ENCODE results near the gene AGFG2. TPM values are rescaled to one million over a fixed set of nuclear protein-coding genes. Genes with fewer than 3 reads are reported as not detected.
A peak's percentile ranks its signal among the peaks of the same experiment; 100 is the strongest.
"Not testable (repeated sequence)": the region's sequence is repeated elsewhere in the genome, so short reads cannot be mapped to it uniquely, and the experiment has no call there.

The AGFG2 gene
- total and polyA plus RNA-seq, 2 donors: 7.4 to 15.4 TPM

GRCh38 chr7:100516135-100516812 is 22.7 kb upstream of the AGFG2 start:
- Histone ChIP-seq H3K9me3 (ENCODE audit: control insufficient read depth in 2 of 2, insufficient read depth in 1 of 2, low read length in 1 of 2) (no peaks in the 10 kb centered on the region), H3K4me1 (ENCODE audit: control insufficient read depth in 2 of 2, insufficient read depth in 2 of 2, low read length in 2 of 2) (peaks cover 0 to 13% of the 10 kb centered on the region in 2 donors), H3K27me3 (ENCODE audit: control insufficient read depth in 2 of 2, insufficient read depth in 1 of 2, low read length in 1 of 2) (no peaks in the 10 kb centered on the region), H3K27ac (ENCODE audit: low read depth in 1 of 2, low read length in 1 of 2) (no peak overlapping the region), H3K4me3 (ENCODE audit: low read length in 2 of 2) (no peak overlapping the region), H3K36me3 (ENCODE audit: control insufficient read depth in 2 of 2, insufficient read depth in 2 of 2, low read length in 1 of 2) (no peaks in the 10 kb centered on the region)
- WGBS: 30% methylated on average over 4 of the region's 4 CpGs
- peak in 2 of 9 donors; percentile 30 to 62 for DNase-seq (ENCODE audit: low read depth in 6 of 9, low spot score in 9 of 9)

- no peak for DNase-seq (ENCODE audit: low read depth in 6 of 9, low spot score in 9 of 9)
- peaks cover 0 to 13% of the 10 kb centered on the region in 2 donors for H3K4me1 ChIP-seq (ENCODE audit: control insufficient read depth in 2 of 2, insufficient read depth in 2 of 2, low read length in 2 of 2)
- H3K9me3 ChIP-seq (ENCODE audit: control insufficient read depth in 2 of 2, insufficient read depth in 1 of 2, low read length in 1 of 2): no peaks in the 10 kb centered on the region
- no peak overlapping the region for H3K27ac ChIP-seq (ENCODE audit: low read depth in 1 of 2, low read length in 1 of 2)
- no peaks in the 10 kb centered on the region for H3K36me3 ChIP-seq (ENCODE audit: control insufficient read depth in 2 of 2, insufficient read depth in 2 of 2, low read length in 1 of 2)
- 97% methylated on average over 2 of the region's 2 CpGs for WGBS
- no peaks in the 10 kb centered on the region for H3K27me3 ChIP-seq (ENCODE audit: control insufficient read depth in 2 of 2, insufficient read depth in 1 of 2, low read length in 1 of 2)
- no peak overlapping the region for H3K4me3 ChIP-seq (ENCODE audit: low read length in 2 of 2)
Measured at GRCh38 chr7:100517305-100517704, 21.7 kb upstream of the AGFG2 start.

- no peak for DNase-seq (ENCODE audit: low read depth in 6 of 9, low spot score in 9 of 9)
- no peak overlapping the region for H3K27ac ChIP-seq (ENCODE audit: low read depth in 1 of 2, low read length in 1 of 2)
- H3K4me3 ChIP-seq (ENCODE audit: low read length in 2 of 2): no peak overlapping the region
- H3K4me1 ChIP-seq (ENCODE audit: control insufficient read depth in 2 of 2, insufficient read depth in 2 of 2, low read length in 2 of 2): peaks cover 0 to 13% of the 10 kb centered on the region in 2 donors
- no peaks in the 10 kb centered on the region for H3K36me3 ChIP-seq (ENCODE audit: control insufficient read depth in 2 of 2, insufficient read depth in 2 of 2, low read length in 1 of 2)
- H3K9me3 ChIP-seq (ENCODE audit: control insufficient read depth in 2 of 2, insufficient read depth in 1 of 2, low read length in 1 of 2): no peaks in the 10 kb centered on the region
- 95% methylated on average over 6 of the region's 6 CpGs for WGBS
- H3K27me3 ChIP-seq (ENCODE audit: control insufficient read depth in 2 of 2, insufficient read depth in 1 of 2, low read length in 1 of 2): no peaks in the 10 kb centered on the region
Measured at GRCh38 chr7:100519580-100519979, 19.4 kb upstream of the AGFG2 start.

GRCh38 chr7:100520138-100520537 is 18.9 kb upstream of the AGFG2 start:
- Histone ChIP-seq H3K36me3 (ENCODE audit: control insufficient read depth in 2 of 2, insufficient read depth in 2 of 2, low read length in 1 of 2) (no peaks in the 10 kb centered on the region), H3K4me1 (ENCODE audit: control insufficient read depth in 2 of 2, insufficient read depth in 2 of 2, low read length in 2 of 2) (peaks cover 0 to 13% of the 10 kb centered on the region in 2 donors), H3K27ac (ENCODE audit: low read depth in 1 of 2, low read length in 1 of 2) (no peak overlapping the region), H3K4me3 (ENCODE audit: low read length in 2 of 2) (no peak overlapping the region), H3K27me3 (ENCODE audit: control insufficient read depth in 2 of 2, insufficient read depth in 1 of 2, low read length in 1 of 2) (no peaks in the 10 kb centered on the region), H3K9me3 (ENCODE audit: control insufficient read depth in 2 of 2, insufficient read depth in 1 of 2, low read length in 1 of 2) (no peaks in the 10 kb centered on the region)
- no peak for DNase-seq (ENCODE audit: low read depth in 6 of 9, low spot score in 9 of 9)
- 62% methylated on average over 1 of the region's 1 CpG for WGBS

- WGBS: 97% methylated on average over 2 of the region's 2 CpGs
- no peaks in the 10 kb centered on the region for H3K36me3 ChIP-seq (ENCODE audit: control insufficient read depth in 2 of 2, insufficient read depth in 2 of 2, low read length in 1 of 2)
- H3K27ac ChIP-seq (ENCODE audit: low read depth in 1 of 2, low read length in 1 of 2): no peak overlapping the region
- peaks cover 0 to 8% of the 10 kb centered on the region in 2 donors for H3K4me1 ChIP-seq (ENCODE audit: control insufficient read depth in 2 of 2, insufficient read depth in 2 of 2, low read length in 2 of 2)
- H3K27me3 ChIP-seq (ENCODE audit: control insufficient read depth in 2 of 2, insufficient read depth in 1 of 2, low read length in 1 of 2): no peaks in the 10 kb centered on the region
- H3K9me3 ChIP-seq (ENCODE audit: control insufficient read depth in 2 of 2, insufficient read depth in 1 of 2, low read length in 1 of 2): no peaks in the 10 kb centered on the region
- H3K4me3 ChIP-seq (ENCODE audit: low read length in 2 of 2): no peak overlapping the region
- no peak for DNase-seq (ENCODE audit: low read depth in 6 of 9, low spot score in 9 of 9)
Measured at GRCh38 chr7:100521076-100521475, 17.9 kb upstream of the AGFG2 start.

GRCh38 chr7:100521909-100522593 is 17.0 kb upstream of the AGFG2 start:
- 93% methylated on average over 2 of the region's 3 CpGs for WGBS
- not testable (repeated sequence) for H3K27me3 ChIP-seq (ENCODE audit: control insufficient read depth in 2 of 2, insufficient read depth in 1 of 2, low read length in 1 of 2); H3K36me3 ChIP-seq (ENCODE audit: control insufficient read depth in 2 of 2, insufficient read depth in 2 of 2, low read length in 1 of 2); H3K9me3 ChIP-seq (ENCODE audit: control insufficient read depth in 2 of 2, insufficient read depth in 1 of 2, low read length in 1 of 2); DNase-seq (ENCODE audit: low read depth in 6 of 9, low spot score in 9 of 9); H3K4me1 ChIP-seq (ENCODE audit: control insufficient read depth in 2 of 2, insufficient read depth in 2 of 2, low read length in 2 of 2); H3K27ac ChIP-seq (ENCODE audit: low read depth in 1 of 2, low read length in 1 of 2); H3K4me3 ChIP-seq (ENCODE audit: low read length in 2 of 2)

- 97% methylated on average over 32 of the region's 34 CpGs for WGBS
- not testable (repeated sequence) for DNase-seq (ENCODE audit: low read depth in 6 of 9, low spot score in 9 of 9); H3K4me1 ChIP-seq (ENCODE audit: control insufficient read depth in 2 of 2, insufficient read depth in 2 of 2, low read length in 2 of 2); H3K36me3 ChIP-seq (ENCODE audit: control insufficient read depth in 2 of 2, insufficient read depth in 2 of 2, low read length in 1 of 2); H3K4me3 ChIP-seq (ENCODE audit: low read length in 2 of 2); H3K9me3 ChIP-seq (ENCODE audit: control insufficient read depth in 2 of 2, insufficient read depth in 1 of 2, low read length in 1 of 2); H3K27ac ChIP-seq (ENCODE audit: low read depth in 1 of 2, low read length in 1 of 2); H3K27me3 ChIP-seq (ENCODE audit: control insufficient read depth in 2 of 2, insufficient read depth in 1 of 2, low read length in 1 of 2)
Measured at GRCh38 chr7:100523192-100523591, 15.8 kb upstream of the AGFG2 start.

- WGBS: 95% methylated on average over 12 of the region's 12 CpGs
Measured at GRCh38 chr7:100528108-100528866, 10.7 kb upstream of the AGFG2 start.

More at GRCh38 chr7:100528108-100528866, 10.7 kb upstream of the AGFG2 start:
- not testable (repeated sequence) for DNase-seq (ENCODE audit: low read depth in 6 of 9, low spot score in 9 of 9); H3K4me1 ChIP-seq (ENCODE audit: control insufficient read depth in 2 of 2, insufficient read depth in 2 of 2, low read length in 2 of 2); H3K27me3 ChIP-seq (ENCODE audit: control insufficient read depth in 2 of 2, insufficient read depth in 1 of 2, low read length in 1 of 2); H3K27ac ChIP-seq (ENCODE audit: low read depth in 1 of 2, low read length in 1 of 2); H3K36me3 ChIP-seq (ENCODE audit: control insufficient read depth in 2 of 2, insufficient read depth in 2 of 2, low read length in 1 of 2); H3K9me3 ChIP-seq (ENCODE audit: control insufficient read depth in 2 of 2, insufficient read depth in 1 of 2, low read length in 1 of 2); H3K4me3 ChIP-seq (ENCODE audit: low read length in 2 of 2)

All from thymus (tissue), 11 donors.